HG03108 (cell line): ENCODE data around the gene TMEM132D.

Source experiments
- ATAC-seq: cut with Tn5 transposase; IDR thresholded peaks from one replicate; pipeline ENCODE4 v1.9.1; 2021; ENCODE audit warnings: moderate library complexity; ENCODE audit not compliant: unreplicated experiment

The TMEM132D gene

GRCh38 chr12:129025055-129025454 lies 878.8 kb downstream of the TMEM132D start:
- no peak for ATAC-seq
